Effector CD4-positive, alpha-beta T cell (primary cell): ENCODE measurements around the gene GPC5.

ENCODE experiments used
- DNase-seq: peaks from one replicate; pipeline ENCODE4 v3.0.0-alpha.2; 2020

The GPC5 gene

DNA sequence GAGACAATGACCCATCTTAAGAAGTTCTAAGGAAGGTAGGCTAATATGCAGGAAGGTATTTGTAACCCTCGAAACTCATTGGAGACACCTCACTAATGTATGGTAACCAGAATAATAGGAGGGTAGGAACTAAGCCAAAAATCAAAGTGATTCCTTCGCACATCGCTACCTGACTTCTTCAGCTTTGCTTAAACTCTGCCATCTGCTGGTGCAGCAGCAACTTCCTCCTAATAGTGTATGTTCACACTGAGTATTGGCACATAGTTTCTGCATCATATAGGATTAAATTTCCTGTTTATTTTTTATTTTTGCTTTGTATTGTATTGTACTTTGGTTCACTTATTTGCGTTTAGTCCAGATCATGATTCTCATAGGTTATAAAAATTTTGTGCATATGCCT is 676.2 kb downstream of the GPC5 start:
- DNase-seq, result no peak

GRCh38 chr13:92097337-92097903 is 699.0 kb downstream of the GPC5 start:
- DNase-seq, result no peak

GRCh38 chr13:92101801-92102200 is 703.4 kb downstream of the GPC5 start:
- no peak for DNase-seq

GRCh38 chr13:92103689-92104153 is 705.3 kb downstream of the GPC5 start:
- no peak for DNase-seq

DNA sequence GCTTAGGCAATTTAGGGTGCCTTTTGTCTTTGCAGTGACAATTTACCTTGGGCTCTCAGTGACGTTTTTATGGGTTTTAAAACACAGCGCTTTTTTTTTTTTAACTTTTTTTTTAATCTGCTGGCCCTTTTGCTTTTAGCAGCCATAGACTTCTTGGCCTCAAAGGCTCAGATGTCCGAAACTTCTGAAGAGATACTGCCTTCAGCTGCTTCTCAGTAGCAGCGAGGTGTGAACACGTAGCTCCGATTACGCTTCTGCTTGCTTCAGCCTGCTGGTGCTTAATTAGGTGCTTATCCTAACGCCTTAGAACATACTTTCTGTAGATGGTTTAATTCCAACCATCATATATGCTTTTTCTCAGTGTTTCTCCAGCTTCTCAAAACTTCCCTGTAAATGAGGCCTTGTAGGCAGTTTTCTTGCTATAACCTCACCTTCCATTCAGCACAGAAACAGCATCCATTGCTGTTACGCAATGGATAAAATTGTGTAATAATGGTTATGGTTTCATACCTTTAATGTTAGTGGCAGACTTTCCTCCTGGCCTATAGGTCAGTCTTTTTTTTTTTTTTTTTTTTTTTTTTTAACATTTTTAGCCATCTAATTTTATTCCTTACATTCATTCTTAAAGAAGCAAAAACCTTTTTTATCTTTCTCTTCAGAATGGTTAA is 723.9 kb downstream of the GPC5 start:
- no peak for DNase-seq

- DNase-seq, result no peak
Measured at GRCh38 chr13:92126399-92126798, 728.0 kb downstream of the GPC5 start.

DNA sequence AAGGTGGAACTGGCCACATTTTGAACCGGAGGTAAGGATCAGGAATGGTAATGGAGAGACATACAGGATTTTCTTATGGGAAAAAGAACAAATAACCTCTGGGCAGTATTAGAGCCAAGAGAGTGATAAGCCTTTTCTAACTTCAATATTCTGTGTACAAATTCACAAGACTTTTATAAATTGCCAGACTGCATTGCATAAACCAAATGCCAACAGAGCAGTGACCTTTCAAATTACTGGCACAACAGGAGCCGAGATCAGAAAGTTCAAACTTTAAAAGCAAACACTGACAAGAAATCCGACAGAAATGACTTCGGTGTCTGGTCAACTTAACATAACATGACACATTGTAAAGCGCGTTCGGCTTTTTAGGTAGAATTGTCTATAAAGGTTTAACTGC is 737.1 kb downstream of the GPC5 start:
- DNase-seq, result no peak

- no peak for DNase-seq
Measured at GRCh38 chr13:92136449-92137155, 738.2 kb downstream of the GPC5 start.

DNA sequence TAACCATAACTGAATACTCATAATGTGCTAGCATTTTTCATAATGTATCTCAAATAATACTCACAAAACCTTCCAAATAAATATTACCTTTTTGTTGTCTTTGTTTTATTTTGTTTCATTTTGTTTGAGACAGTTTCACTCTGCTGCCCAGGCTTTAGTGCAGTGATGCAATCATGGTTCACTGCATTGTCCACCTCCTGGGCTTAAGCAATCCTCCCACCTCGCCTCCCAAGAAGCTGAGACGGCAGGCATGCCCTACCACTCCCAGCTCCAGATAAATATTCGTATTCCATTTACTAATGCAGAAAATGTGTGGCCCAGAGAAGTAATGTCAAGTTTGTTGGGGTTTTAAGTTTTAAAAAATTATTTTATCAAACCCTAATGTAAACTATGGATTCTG is 739.1 kb downstream of the GPC5 start:
- no peak for DNase-seq

- no peak for DNase-seq
Measured at GRCh38 chr13:92143766-92144165, 745.3 kb downstream of the GPC5 start.

DNA sequence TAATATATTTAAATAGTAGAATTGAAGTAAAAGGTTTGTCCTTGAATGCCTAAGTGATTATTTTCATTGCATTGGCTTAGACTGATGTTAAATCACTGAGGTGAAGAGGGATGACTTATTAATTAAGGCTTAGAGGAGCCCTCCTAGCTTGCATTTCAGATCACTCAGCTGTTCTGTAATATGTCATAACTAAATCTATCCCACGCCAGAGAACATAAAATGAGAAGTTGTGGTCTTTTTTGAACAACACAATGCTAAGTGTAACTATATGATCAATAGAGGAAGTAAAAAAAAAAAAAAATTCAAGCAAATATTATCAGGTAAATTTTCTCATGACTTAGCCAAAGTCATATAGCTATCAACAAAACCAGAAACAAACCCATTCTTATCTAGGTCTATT is 752.2 kb downstream of the GPC5 start:
- DNase-seq, result no peak

DNA sequence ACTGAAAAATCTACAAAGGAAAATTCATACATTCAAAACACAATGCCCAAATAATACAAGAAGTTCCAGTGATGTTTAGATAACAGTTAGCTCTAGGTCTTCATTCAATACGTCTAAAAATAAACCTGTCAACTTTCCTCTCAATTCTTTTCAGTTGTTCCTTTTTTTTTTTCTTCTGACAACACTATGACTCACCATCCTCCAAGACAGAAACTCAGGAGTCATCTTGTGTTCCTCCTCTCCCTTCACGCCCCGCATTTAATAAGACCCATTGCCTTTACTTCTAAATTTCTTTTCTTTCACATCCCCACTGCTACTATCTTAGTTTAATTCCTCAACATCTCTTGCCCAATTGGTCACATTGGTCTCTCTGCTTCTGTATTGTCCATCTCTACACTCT is 759.9 kb downstream of the GPC5 start:
- DNase-seq, result no peak

GRCh38 chr13:92164822-92165221 is 766.4 kb downstream of the GPC5 start:
- DNase-seq, result no peak

DNA sequence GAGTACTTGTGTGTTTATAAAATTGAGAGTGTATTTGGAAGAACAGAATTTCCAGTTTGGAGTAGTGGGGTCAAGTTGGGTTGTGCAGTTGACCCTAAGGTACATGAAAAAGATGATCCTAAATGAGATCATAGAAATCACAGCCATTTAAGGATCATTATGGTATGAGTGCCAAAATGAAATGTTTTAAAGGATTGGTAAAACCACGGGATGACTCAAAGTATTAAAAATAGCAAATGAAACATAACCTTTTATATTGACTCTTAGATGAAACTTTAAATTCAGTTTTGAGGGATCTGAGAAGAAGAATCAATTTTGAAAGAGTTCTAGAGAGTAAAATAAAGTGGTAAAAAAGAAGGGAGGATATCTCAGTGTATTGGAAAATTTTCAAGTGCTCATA is 773.8 kb downstream of the GPC5 start:
- no peak for DNase-seq

GRCh38 chr13:92173254-92173653 is 774.8 kb downstream of the GPC5 start:
- no peak for DNase-seq

- no peak for DNase-seq
Measured at GRCh38 chr13:92175330-92175729, 776.9 kb downstream of the GPC5 start.

- no peak for DNase-seq
Measured at GRCh38 chr13:92177966-92178365, 779.5 kb downstream of the GPC5 start.

DNA sequence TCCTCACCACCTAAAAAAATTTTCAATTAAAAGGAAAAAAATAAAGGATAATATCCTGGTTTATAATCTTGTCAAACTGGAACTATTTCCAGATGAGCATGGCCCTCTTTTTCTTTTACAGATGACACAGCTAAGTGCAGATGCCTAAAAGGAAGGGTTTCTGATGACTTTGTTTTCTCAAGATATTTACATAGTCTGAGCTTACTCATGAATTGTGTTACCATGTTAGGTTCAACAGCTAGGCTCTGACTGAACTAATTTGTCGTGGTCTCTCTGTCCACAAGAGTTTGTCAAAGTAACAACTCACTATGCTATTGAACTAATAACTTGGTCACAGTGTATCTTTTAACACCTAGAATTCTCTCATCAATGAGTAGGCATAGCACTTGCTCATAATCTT is 780.8 kb downstream of the GPC5 start:
- DNase-seq, result no peak

DNA sequence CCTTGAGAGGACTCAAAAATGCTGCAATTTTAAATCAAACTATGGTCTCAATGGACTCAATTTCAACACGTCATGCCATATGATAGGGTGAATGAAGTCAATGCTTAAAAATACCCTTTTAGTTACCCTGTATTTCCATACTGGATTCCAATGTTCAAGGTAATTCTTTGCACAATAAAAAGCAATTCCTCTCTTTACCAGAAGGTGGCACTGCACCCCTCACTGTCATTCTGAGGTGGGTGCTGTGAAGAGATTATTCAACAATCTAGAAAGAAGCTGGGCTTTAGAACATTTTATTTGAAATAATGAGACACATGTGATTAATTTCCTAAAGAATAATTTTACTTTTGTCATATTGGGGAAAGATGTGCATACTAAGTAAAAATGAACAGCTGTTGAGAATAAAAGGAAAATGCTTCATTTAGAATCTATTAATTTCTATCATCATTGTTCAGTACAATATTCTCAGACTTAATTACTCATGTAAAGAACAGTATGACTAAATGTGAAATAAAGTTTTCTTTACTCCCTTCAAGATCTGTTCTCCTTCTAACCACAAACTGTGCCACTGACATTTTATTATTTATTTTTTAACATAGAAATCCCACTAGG is 789.1 kb downstream of the GPC5 start:
- DNase-seq, result no peak

DNA sequence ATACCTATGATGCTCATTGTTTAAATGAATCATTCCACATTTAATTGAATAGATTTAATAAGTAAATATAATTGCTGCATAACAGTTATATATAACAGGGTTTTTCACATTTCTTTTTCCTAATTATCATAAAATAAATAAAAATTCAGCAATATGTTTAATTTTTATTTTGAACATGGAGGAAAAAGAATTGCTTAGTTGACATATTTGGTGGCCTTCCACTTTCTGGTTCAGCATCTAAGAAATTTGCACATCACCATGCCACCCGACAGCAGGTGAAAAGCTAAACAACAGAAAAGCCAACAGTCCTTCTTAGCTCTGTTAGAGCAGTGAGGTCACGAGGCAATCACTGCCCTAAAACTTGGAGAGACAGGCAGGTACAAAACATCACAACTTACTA is 790.2 kb downstream of the GPC5 start:
- no peak for DNase-seq

- DNase-seq, result no peak
Measured at GRCh38 chr13:92196591-92197256, 798.3 kb downstream of the GPC5 start.

- no peak for DNase-seq
Measured at GRCh38 chr13:92197669-92198068, 799.2 kb downstream of the GPC5 start.

DNA sequence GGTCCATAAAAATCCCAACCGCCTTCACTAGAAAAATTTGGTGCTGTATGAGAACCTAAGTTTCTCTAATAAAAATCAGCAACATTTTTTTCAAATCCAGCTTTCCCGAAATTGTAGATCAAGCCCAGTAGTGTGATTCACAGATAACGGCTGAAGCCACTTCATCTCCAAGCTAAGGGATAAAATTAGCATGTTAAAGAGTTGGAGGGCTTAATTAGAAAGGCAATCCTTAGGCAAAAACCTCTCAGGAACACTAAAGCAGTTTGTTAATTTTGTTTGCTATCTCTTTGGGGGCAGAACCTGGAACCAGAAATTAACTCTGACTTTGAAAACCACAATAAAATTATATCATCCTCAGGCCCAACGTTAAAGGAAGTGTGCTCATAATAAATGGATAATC is 820.2 kb downstream of the GPC5 start:
- no peak for DNase-seq
